Heart left ventricle (tissue), 16 donors: ENCODE measurements around the gene BMAL2. TPM values are rescaled to one million over a fixed set of nuclear protein-coding genes. Genes with fewer than 3 reads are reported as not detected.

ENCODE experiments used
- ATAC-seq, 4 donors: fragments of 200-7000 bp; cut with Tn5 transposase; one replicate each; pipeline ENCODE4 v1.9.1; 2020 to 2022; ENCODE audit warnings: moderate library complexity in 4 of 4, mild to moderate bottlenecking in 3 of 4, moderate number of reproducible peaks in 1 of 4
- DNase-seq, 5 donors: peaks; one replicate each; pipeline ENCODE4 v3.0.0-alpha.2; 2020
- H3K27ac ChIP-seq, 12 donors: fragments of 200-600 bp; sonication (generic) in 4 of 12; one replicate each; pipeline versions ENCODE4 v1.5.0 to v1.8.0; 2016 to 2022; ENCODE audit warnings: mild to moderate bottlenecking in 2 of 12
- H3K27me3 ChIP-seq, 9 donors: fragments of 200-600 bp; sonication (generic) in 2 of 9; one replicate each; pipeline versions ENCODE4 v1.5.1 to v1.8.0; 2016 to 2022; ENCODE audit warnings: mild to moderate bottlenecking in 3 of 9
- H3K36me3 ChIP-seq, 9 donors: fragments of 200-600 bp; sonication (generic) in 2 of 9; one replicate each; pipeline versions ENCODE4 v1.5.0 to v1.8.0; 2018 to 2022; ENCODE audit warnings: mild to moderate bottlenecking in 2 of 9
- H3K4me1 ChIP-seq, 12 donors: fragments of 200-600 bp; sonication (generic) in 4 of 12; one replicate each; pipeline versions ENCODE4 v1.5.0 to v1.8.0; 2016 to 2022; ENCODE audit warnings: mild to moderate bottlenecking in 3 of 12
- H3K4me3 ChIP-seq, 12 donors: fragments of 200-600 bp; sonication (generic) in 4 of 12; one replicate each; pipeline versions ENCODE4 v1.5.0 to v1.8.0; 2017 to 2022; ENCODE audit warnings: mild to moderate bottlenecking in 9 of 12, moderate library complexity in 4 of 12
- H3K9me3 ChIP-seq, 12 donors: fragments of 200-600 bp; sonication (generic) in 4 of 12; one replicate each; pipeline versions ENCODE4 v1.5.0 to v1.8.0; 2016 to 2022; ENCODE audit warnings: mild to moderate bottlenecking in 1 of 12
- POLR2A ChIP-seq, 2 donors: fragments of 450-650 bp; IDR thresholded peaks; one replicate each; pipeline ENCODE4 v1.6.1; 2017; ENCODE audit warnings: antibody characterized with exemption in 2 of 2, mild to moderate bottlenecking in 2 of 2, moderate library complexity in 2 of 2
- WGBS, 4 donors: extraction: QIAGEN DNeasy Blood & Tissue Kit in 2 of 4; methylation state at CpG; one replicate each; pipeline versions ENCODE4 v1.1.5 to v1.1.7; 2013 to 2018; 5-methylcytosine and 5-hydroxymethylcytosine counted together
- intact Hi-C, 10 donors: fragments of 100-400 bp; cut with DNase I; formaldehyde crosslinking; loops; one replicate each; pipeline versions ENCODE4 v1.11.1 to v1.14.2; 2022
- polyA plus RNA-seq, 2 donors: library from polyadenylated mRNA; stranded (reverse); fragments of 200-250 nt; gene quantifications; one replicate each; pipeline ENCODE4 v1.2.3, GENCODE V29; 2013
- total RNA-seq, 9 donors: library from RNA; depleted of rRNA in 2 of 9; stranded (reverse); fragments of >200 nt in 2 of 9; fragmentation: NEBNext Ultra II Directional in 3 of 9; extraction: Animal tissue kit (Norgen Biotek cat#: 25700) in 3 of 9; gene quantifications; one replicate each; pipeline versions ENCODE4 v1.1.0 to v1.2.4, GENCODE V29; 2016 to 2023
- TF ChIP-seq, protein P1 (sequence below), 12 donors: fragments of 200-600 bp; sonication (generic) in 4 of 12; IDR thresholded peaks; one replicate each; pipeline versions ENCODE4 v1.5.0 to v1.8.0; 2018 to 2022; ENCODE audit warnings: antibody characterized with exemption in 12 of 12, mild to moderate bottlenecking in 5 of 12
- donor health status: ischemic (EF 13 %, LVEDD 7.1; RV severe dilation, severe dysfunction).
- donor health status: healthy with polysubstance abuse.
- donor health status: DM: no; HTN: yes; CAD: no.
- donor health status: DM: no; HTN: no; CAD: no.
- donor health status: ischemic (EF 25% LVEDD 6.9; RV normal size, moderate dysfunction).
- donor health status: ischemic (EF 25% LVEDD 5.7; RV mildly dilated, moderate dysfunction).
- donor health status: healthy.
- donor health status: DM: yes; HTN: yes; CAD: no.
- donor health status: ischemic (EF 35%, LVEDD 5.7; RV mildly dilated, moderate dysfunction).
- donor health status: nonischemic (EF 11% LVEDD 7.7; RV severe dilation, severe dysfunction).
- donor health status: DM: yes; HTN: yes; CAD: no.
- donor health status: PGD.
- donor health status: ischemic (EF 29% LVEDD 5.4; RV normal size, mild dysfunction).
- donor health status: nonischemic (EF 23%, LVEDD 6.1; RV moderate dilation, normal function).

BMAL2 gene
- total and polyA plus RNA-seq, 11 donors, result 0.30 to 10.7 (median 2.9) TPM

DNA sequence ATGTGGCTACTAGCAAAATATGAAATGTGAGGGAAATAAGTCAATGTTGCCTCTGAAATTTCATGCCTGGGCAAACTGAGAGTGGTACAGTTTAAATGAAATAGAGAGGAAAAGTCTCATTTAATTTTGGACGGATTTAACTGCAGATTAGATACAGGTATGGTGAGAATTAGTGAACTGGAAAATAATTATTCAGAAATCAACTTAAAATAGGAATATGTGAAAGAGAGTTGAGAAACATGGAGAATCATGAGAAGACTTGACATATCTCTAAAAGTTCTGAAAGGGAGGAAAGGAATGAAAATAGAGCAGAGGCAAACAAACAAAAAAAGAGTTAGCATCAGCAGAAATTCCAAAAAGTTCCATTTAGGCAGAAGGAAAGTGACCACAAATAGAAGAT, 33.5 kb upstream of the BMAL2 start:
- H3K27ac ChIP-seq, result peak overlapping the region in 2 of 12 donors; percentile 10 to 41
- peaks cover 0 to 81% (median 61%) of the 10 kb centered on the region in 9 donors for H3K36me3 ChIP-seq
- WGBS, 4 donors, result 91 to 99% (median 96%) methylated on average over 1 of the region's 1 CpG
- H3K4me1 ChIP-seq, result peaks cover 0 to 67% (median 26%) of the 10 kb centered on the region in 12 donors
- ATAC-seq (no peak), DNase-seq (no peak)
- H3K4me3 ChIP-seq, result no peak overlapping the region
- no peak for TF ChIP-seq POLR2A (IDR thresholded peaks at IDR 0.05)
- TF ChIP-seq, protein P1, sequence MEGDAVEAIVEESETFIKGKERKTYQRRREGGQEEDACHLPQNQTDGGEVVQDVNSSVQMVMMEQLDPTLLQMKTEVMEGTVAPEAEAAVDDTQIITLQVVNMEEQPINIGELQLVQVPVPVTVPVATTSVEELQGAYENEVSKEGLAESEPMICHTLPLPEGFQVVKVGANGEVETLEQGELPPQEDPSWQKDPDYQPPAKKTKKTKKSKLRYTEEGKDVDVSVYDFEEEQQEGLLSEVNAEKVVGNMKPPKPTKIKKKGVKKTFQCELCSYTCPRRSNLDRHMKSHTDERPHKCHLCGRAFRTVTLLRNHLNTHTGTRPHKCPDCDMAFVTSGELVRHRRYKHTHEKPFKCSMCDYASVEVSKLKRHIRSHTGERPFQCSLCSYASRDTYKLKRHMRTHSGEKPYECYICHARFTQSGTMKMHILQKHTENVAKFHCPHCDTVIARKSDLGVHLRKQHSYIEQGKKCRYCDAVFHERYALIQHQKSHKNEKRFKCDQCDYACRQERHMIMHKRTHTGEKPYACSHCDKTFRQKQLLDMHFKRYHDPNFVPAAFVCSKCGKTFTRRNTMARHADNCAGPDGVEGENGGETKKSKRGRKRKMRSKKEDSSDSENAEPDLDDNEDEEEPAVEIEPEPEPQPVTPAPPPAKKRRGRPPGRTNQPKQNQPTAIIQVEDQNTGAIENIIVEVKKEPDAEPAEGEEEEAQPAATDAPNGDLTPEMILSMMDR (IDR thresholded peaks at IDR 0.05), result no peak
- H3K27me3 ChIP-seq, result no peaks in the 10 kb centered on the region
- H3K9me3 ChIP-seq, result no peaks in the 10 kb centered on the region
- intact Hi-C loops, result loop anchor here in 2 of 10 donors (5.0 kb wide), 3 partner anchors 52 to 277 kb away; partner anchors contain the start of gene MED21 (in 1 of the 2)

DNA sequence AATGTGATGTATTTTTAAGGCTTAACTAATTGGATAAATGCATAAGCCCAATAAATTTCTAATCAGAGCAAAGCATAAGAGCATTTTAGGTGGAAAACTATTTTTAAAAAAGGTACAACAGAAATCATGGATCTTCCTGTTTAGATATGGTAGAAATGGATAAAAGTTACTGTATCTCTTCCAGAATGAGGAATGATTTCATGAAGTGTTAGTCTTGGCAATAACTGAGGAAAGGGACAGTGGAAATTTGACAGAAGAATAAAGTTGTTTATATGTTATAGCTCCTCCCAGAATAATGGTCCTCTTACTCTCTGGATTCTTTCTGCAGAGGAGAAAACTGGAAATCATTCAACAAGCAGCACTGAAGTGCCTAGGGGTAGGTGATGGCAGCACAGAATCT, 32.4 kb upstream of the BMAL2 start:
- peak overlapping the region in 3 of 12 donors; percentile 4 to 45 (median 7) for H3K27ac ChIP-seq
- H3K4me3 ChIP-seq, result no peak overlapping the region
- no peaks in the 10 kb centered on the region for H3K9me3 ChIP-seq
- H3K36me3 ChIP-seq, result peaks cover 0 to 86% (median 64%) of the 10 kb centered on the region in 9 donors
- TF ChIP-seq, protein P1 (IDR thresholded peaks at IDR 0.05), result no peak
- no peak for TF ChIP-seq POLR2A (IDR thresholded peaks at IDR 0.05)
- ATAC-seq (no peak), DNase-seq (no peak)
- intact Hi-C loops, result loop anchor here in 7 of 10 donors (5.0 to 10.0 kb wide), 4 partner anchors 53 to 365 kb away; partner anchors contain the start of genes FGFR1OP2 (in 2 of the 7) and INTS13 (in 2 of the 7)
- peaks cover 0 to 60% (median 21%) of the 10 kb centered on the region in 12 donors for H3K4me1 ChIP-seq
- no peaks in the 10 kb centered on the region for H3K27me3 ChIP-seq

DNA sequence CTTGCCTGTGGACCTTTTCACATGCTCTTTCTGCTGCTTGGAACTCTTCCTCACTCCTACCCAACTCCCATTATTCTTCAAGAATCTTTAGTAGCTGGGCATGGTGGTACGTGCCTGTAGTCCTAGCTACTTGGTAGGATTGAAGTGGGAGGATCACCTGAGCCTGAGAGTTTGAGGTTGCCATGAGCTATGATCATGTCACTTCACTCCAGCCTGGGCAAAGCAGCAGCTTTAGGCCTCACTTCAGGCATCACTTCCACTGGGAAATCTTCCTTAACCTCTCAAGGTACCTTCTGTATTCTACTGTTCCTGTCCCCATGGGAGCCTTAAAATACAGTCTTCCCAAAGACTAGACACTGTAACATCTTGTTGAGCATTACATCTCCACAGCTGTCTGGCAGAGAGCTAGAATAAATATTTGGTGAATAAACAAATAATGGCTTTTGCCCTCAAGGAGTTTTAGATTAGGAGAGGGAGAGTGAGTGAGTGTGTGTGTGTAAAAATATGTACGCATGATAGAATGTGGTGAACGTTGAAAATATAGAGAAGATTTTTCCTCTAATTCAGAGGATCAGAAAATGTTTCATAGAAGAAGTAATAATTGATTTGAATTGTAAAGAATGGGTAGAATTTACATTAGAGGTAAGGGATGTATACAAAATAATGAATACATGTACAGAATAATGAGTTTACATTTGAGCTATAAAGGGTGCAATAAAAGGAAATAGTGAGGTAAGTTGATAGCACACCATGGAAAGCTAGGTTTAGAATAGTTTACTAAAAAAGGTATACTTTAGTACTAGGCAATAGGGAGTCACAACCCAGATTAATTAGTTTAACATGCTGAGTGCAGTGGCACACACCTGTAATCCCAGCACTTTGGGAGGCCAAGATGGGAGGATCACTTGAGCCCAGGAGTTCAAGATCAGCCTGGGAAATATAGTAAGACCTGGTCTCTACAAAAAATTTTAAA, 29.2 kb upstream of the BMAL2 start:
- peak overlapping the region in 2 of 12 donors; percentile 11 to 55 for H3K27ac ChIP-seq
- no peak for DNase-seq
- intact Hi-C loops, result loop anchor here in 8 of 10 donors (2.0 to 10.0 kb wide), 5 partner anchors 56 to 369 kb away; partner anchors contain the start of genes FGFR1OP2 (in 2 of the 8) and INTS13 (in 2 of the 8)
- H3K4me3 ChIP-seq, result no peak overlapping the region
- no peaks in the 10 kb centered on the region for H3K9me3 ChIP-seq
- peaks cover 0 to 43% (median 9%) of the 10 kb centered on the region in 12 donors for H3K4me1 ChIP-seq
- peak in 3 of 4 donors; percentile 18 to 51 (median 46) for ATAC-seq
- H3K36me3 ChIP-seq, result peaks cover 0 to 94% (median 66%) of the 10 kb centered on the region in 9 donors
- no peaks in the 10 kb centered on the region for H3K27me3 ChIP-seq
- TF ChIP-seq, protein P1 (IDR thresholded peaks at IDR 0.05), result no peak
- TF ChIP-seq POLR2A (IDR thresholded peaks at IDR 0.05), result no peak
- WGBS, 4 donors, result 69 to 89% (median 79%) methylated on average over 3 of the region's 3 CpGs

DNA sequence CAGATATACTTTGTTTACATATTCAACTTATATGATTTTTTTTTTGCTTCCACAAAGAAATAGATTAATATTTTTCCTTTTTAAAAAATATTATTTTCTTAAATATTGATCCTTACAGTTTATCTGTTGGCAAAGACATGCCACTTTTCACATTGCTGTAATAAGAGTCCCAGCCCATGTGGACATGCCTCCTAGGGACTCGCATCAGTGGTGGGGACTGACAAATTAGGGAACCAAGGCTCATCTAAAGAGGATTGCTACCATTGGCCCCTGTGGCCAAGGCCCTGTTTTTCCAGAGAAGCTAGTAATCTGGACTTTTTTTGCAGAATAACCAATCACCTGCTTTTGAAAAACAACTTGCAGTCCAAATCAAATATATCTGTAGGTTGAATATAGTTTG, 27.8 kb upstream of the BMAL2 start:
- TF ChIP-seq, protein P1 (IDR thresholded peaks at IDR 0.05), result no peak
- TF ChIP-seq POLR2A (IDR thresholded peaks at IDR 0.05), result no peak
- Histone ChIP-seq H3K9me3 (no peaks in the 10 kb centered on the region), H3K27ac (peak overlapping the region in 3 of 12 donors; percentile 27 to 52 (median 52)), H3K27me3 (no peaks in the 10 kb centered on the region), H3K4me3 (no peak overlapping the region), H3K4me1 (peaks cover 0 to 31% (median 6%) of the 10 kb centered on the region in 12 donors), H3K36me3 (peaks cover 0 to 94% (median 65%) of the 10 kb centered on the region in 9 donors)
- intact Hi-C loops, result loop anchor here (2.0 to 10.0 kb wide), 10 partner anchors 58 to 370 kb away; partner anchors contain the start of genes FGFR1OP2 (in 3 of the 10), INTS13 (in 3 of the 10) and MED21 (in 3 of the 10)
- DNase-seq (no peak), ATAC-seq (peak in 1 of 4 donors; percentile 29)
- 50 to 65% (median 56%) methylated on average over 1 of the region's 1 CpG for WGBS, 4 donors
